Lower leg skin (tissue), 3 donors: ENCODE data around the gene ELFN1.

ENCODE experiments used
- POLR2A ChIP-seq, 2 donors: fragments of 450-650 bp; IDR thresholded peaks; one replicate each; pipeline ENCODE4 v1.6.1; 2016 to 2017; ENCODE audit warnings: antibody characterized with exemption in 2 of 2, mild to moderate bottlenecking in 1 of 2, moderate library complexity in 1 of 2
- TF ChIP-seq, protein P1 (sequence below), 3 donors: fragments of 450-650 bp; IDR thresholded peaks; one replicate each; pipeline ENCODE4 v1.5.1; 2016; ENCODE audit warnings: antibody characterized with exemption in 3 of 3, mild to moderate bottlenecking in 3 of 3, moderate library complexity in 2 of 3

- TF ChIP-seq POLR2A (IDR thresholded peaks at IDR 0.05), result no peak
- TF ChIP-seq, protein P1, sequence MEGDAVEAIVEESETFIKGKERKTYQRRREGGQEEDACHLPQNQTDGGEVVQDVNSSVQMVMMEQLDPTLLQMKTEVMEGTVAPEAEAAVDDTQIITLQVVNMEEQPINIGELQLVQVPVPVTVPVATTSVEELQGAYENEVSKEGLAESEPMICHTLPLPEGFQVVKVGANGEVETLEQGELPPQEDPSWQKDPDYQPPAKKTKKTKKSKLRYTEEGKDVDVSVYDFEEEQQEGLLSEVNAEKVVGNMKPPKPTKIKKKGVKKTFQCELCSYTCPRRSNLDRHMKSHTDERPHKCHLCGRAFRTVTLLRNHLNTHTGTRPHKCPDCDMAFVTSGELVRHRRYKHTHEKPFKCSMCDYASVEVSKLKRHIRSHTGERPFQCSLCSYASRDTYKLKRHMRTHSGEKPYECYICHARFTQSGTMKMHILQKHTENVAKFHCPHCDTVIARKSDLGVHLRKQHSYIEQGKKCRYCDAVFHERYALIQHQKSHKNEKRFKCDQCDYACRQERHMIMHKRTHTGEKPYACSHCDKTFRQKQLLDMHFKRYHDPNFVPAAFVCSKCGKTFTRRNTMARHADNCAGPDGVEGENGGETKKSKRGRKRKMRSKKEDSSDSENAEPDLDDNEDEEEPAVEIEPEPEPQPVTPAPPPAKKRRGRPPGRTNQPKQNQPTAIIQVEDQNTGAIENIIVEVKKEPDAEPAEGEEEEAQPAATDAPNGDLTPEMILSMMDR (IDR thresholded peaks at IDR 0.05), result no peak
Observed at GRCh38 chr7:1678571-1679325, 8.7 kb downstream of the ELFN1 start.
